ENCODE data around the gene ZNF783.
"Not testable (repeated sequence)": the region's sequence is repeated elsewhere in the genome, so short reads cannot be mapped to it uniquely, and the experiment has no call there.

Gene ZNF783

GRCh38 chr7:149261829-149262617, at the start of gene ZNF783:
Gene ZNF783 (plus strand): TSS chr7:149262196. CDS start chr7:149262334, 138 bp downstream.
- DNase-seq (ENCODE audit: low spot score): peak; percentile 87

GRCh38 chr7:149214020-149214720, 47.8 kb upstream of the ZNF783 start:
- no peak for DNase-seq (ENCODE audit: low spot score)

- no peak for DNase-seq (ENCODE audit: low spot score)
These were observed 45.6 kb upstream of the ZNF783 start for GRCh38 chr7:149216402-149216801.

- no peak for DNase-seq (ENCODE audit: low spot score)
These were observed 44.4 kb upstream of the ZNF783 start for GRCh38 chr7:149217570-149217969.

- DNase-seq (ENCODE audit: low spot score): no peak
These were observed 43.3 kb upstream of the ZNF783 start for GRCh38 chr7:149218469-149219420.

GRCh38 chr7:149220534-149220933, 41.5 kb upstream of the ZNF783 start:
- no peak for DNase-seq (ENCODE audit: low spot score)

GRCh38 chr7:149223176-149223575, 38.8 kb upstream of the ZNF783 start:
- no peak for DNase-seq (ENCODE audit: low spot score)

GRCh38 chr7:149223761-149224160, 38.2 kb upstream of the ZNF783 start:
- no peak for DNase-seq (ENCODE audit: low spot score)

GRCh38 chr7:149224352-149224751, 37.6 kb upstream of the ZNF783 start:
- DNase-seq (ENCODE audit: low spot score): no peak

- no peak for DNase-seq (ENCODE audit: low spot score)
These were observed 36.9 kb upstream of the ZNF783 start for GRCh38 chr7:149225106-149225505.

- DNase-seq (ENCODE audit: low spot score): no peak
These were observed 36.3 kb upstream of the ZNF783 start for GRCh38 chr7:149225656-149226055.

- not testable (repeated sequence) for DNase-seq (ENCODE audit: low spot score)
These were observed 35.6 kb upstream of the ZNF783 start for GRCh38 chr7:149226366-149226765.

- no peak for DNase-seq (ENCODE audit: low spot score)
These were observed 35.0 kb upstream of the ZNF783 start for GRCh38 chr7:149226840-149227494.

GRCh38 chr7:149228831-149229471, 33.0 kb upstream of the ZNF783 start:
- DNase-seq (ENCODE audit: low spot score): no peak

- DNase-seq (ENCODE audit: low spot score): no peak
These were observed 32.5 kb upstream of the ZNF783 start for GRCh38 chr7:149229526-149229925.

- DNase-seq (ENCODE audit: low spot score): no peak
These were observed 29.6 kb upstream of the ZNF783 start for GRCh38 chr7:149232362-149232761.

- DNase-seq (ENCODE audit: low spot score): not testable (repeated sequence)
These were observed 28.3 kb upstream of the ZNF783 start for GRCh38 chr7:149233655-149234204.

GRCh38 chr7:149237502-149237901, 24.5 kb upstream of the ZNF783 start:
- no peak for DNase-seq (ENCODE audit: low spot score)

- DNase-seq (ENCODE audit: low spot score): no peak
These were observed 23.9 kb upstream of the ZNF783 start for GRCh38 chr7:149238051-149238450.

GRCh38 chr7:149239345-149240143, 22.5 kb upstream of the ZNF783 start, which contains the start of gene ZNF212:
Gene ZNF212 (plus strand): TSS chr7:149239651. CDS start chr7:149239779, 128 bp downstream.
- DNase-seq (ENCODE audit: low spot score): peak; percentile 89

Measured in hematopoietic multipotent progenitor cell treated with erythropoietin and hydrocortisone succinate and interleukin-3 and kit ligand, for 15 days (in vitro differentiated cells).